AG09319 (cell line): ENCODE measurements around the gene CYP1A2.

ENCODE experiments used
- DNase-seq: peaks from one replicate; pipeline ENCODE4 v3.0.0-alpha.2; 2010; ENCODE audit warnings: low read depth; ENCODE audit errors: extremely low read depth
- TF ChIP-seq, protein P1 (sequence below): IDR thresholded peaks from 2 replicates; pipeline ENCODE4 v1.5.1; 2011; ENCODE audit warnings: low read depth, mild to moderate bottlenecking, inconsistent platforms, low read length, moderate library complexity

The CYP1A2 gene

DNA sequence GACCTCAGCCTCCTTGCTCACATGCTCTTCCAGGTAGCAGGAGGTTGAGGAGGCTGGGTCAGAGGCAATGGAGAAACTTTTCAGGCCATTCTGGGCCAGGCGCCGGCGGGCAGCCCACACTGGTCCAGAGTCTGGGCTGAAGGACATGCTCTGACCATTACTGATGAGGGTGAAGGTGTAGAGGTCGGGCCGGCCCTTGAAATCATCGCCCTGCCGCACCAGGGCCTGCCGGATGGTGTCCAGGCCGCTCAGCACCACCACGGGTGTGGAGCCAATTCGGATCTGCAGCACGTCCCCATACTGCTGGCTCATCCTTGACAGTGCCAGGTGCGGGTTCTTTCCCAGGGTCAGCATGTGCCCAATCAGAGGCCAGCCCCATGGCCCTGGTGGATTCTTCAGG is 26.1 kb upstream of the CYP1A2 start:
- TF ChIP-seq, protein P1, sequence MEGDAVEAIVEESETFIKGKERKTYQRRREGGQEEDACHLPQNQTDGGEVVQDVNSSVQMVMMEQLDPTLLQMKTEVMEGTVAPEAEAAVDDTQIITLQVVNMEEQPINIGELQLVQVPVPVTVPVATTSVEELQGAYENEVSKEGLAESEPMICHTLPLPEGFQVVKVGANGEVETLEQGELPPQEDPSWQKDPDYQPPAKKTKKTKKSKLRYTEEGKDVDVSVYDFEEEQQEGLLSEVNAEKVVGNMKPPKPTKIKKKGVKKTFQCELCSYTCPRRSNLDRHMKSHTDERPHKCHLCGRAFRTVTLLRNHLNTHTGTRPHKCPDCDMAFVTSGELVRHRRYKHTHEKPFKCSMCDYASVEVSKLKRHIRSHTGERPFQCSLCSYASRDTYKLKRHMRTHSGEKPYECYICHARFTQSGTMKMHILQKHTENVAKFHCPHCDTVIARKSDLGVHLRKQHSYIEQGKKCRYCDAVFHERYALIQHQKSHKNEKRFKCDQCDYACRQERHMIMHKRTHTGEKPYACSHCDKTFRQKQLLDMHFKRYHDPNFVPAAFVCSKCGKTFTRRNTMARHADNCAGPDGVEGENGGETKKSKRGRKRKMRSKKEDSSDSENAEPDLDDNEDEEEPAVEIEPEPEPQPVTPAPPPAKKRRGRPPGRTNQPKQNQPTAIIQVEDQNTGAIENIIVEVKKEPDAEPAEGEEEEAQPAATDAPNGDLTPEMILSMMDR: no peak
- DNase-seq: no peak

DNA sequence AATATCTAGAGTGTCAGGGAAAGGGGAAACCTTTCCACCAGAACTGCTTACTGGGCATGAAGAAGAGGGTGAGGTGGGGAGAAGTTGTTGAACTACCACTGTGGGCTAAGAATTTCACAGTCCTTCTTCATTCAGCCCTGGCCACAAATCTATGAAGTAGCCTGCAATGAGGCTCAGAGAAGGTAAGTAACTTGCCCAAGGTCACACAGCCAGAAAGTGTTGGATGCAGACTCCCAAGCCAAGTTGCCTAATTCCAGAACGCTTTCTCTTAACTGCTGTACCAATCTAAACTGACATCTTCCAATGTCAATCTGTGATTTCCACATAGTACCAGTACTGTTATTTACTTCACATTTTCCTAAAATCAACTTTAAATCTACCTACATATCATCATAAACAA is 25.5 kb upstream of the CYP1A2 start:
- DNase-seq: no peak
- TF ChIP-seq, protein P1: no peak

DNA sequence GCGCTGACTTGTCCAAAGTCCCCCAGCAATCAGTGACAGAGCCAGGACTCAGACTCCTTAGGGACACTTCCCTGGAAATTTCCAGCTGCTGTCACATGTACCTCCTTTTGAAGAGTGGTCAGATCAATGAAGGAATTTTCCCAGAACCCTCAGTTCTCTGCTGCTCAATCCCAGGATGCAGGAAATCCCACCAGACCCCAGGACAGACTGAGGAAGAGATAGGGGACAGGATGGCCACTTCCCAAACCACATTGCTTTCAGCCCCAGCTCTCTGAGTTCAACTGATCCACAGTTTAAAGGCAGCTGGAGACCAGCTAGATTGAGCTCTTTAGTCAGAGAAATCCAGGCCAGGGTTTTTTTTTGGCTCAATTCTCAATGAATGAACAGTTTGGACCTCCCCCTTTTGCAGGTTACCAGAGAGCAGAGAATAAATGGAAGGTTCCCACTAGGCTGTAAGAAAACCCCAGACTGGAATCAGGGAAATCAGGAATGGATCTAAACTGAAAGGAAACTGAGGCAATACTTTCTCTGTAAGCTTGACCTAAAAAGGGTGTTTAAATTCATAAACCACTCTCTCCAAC is 24.8 kb upstream of the CYP1A2 start:
- DNase-seq: peak; percentile 5
- TF ChIP-seq, protein P1: no peak

DNA sequence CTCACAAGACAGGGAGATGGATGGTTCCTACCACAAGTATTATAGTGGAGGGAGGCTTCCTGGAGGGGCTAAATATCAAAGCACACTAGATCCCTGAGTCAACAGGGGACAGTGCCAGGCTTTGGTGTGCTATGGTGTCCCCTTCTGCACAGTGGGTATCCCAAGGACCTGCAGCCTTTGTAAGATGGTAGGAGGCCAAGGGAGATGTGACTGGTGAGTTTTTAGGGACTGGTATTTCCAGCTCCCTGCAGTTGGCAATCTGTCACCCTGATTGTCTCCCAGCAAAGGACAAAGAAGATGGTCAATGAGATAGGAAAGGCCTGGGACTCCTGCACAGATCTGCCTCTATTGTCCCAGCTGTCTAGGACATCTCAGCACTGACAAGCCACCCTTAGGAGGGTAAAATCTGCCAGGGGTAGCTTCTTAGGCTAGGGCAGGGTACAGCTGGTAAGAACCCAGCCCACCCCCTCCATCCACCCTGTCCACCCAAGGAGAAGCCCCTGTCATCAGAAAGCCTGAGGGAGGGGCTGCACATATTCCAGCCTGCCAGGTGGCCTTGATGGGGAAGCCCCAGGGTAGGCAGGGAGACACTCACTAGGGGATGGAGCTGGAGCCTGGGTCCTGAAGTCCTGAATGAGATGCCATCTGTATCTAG is 23.9 kb upstream of the CYP1A2 start:
- no peak for DNase-seq
- TF ChIP-seq, protein P1: no peak

DNA sequence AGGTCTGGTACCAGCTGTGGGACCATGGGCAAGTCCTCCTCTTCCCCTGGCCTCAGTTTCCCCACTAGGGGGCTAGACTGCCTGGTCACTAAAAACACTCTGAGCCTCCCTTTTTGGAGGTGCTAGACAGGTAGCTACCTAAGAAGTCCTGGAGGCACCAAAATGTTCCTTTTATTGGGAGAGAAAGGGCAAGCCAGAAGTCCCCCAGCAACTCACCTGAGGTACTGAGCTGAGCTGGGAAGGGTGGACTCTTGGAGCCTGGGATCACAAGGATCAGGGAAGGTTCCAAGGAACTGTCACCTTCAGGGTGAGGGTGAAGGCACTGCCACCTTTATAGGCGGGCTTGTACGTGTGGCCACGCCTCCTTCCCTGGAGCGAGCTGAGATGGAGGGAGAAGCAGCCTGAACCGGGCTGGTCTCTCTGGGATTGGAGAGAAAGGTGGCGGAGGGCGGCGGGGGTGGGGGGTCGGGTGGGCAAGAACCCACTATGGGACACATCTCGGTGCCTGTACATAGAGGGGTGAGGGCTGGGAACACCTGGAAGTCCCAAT is 23.3 kb upstream of the CYP1A2 start, which contains the start of gene CYP1A1:
TSS of gene CYP1A1 (minus strand) at position 304 of the 550 bp plus-strand sequence. CDS start 2,431 bp downstream, outside the sequence.
- TF ChIP-seq, protein P1: no peak
- DNase-seq: no peak

DNA sequence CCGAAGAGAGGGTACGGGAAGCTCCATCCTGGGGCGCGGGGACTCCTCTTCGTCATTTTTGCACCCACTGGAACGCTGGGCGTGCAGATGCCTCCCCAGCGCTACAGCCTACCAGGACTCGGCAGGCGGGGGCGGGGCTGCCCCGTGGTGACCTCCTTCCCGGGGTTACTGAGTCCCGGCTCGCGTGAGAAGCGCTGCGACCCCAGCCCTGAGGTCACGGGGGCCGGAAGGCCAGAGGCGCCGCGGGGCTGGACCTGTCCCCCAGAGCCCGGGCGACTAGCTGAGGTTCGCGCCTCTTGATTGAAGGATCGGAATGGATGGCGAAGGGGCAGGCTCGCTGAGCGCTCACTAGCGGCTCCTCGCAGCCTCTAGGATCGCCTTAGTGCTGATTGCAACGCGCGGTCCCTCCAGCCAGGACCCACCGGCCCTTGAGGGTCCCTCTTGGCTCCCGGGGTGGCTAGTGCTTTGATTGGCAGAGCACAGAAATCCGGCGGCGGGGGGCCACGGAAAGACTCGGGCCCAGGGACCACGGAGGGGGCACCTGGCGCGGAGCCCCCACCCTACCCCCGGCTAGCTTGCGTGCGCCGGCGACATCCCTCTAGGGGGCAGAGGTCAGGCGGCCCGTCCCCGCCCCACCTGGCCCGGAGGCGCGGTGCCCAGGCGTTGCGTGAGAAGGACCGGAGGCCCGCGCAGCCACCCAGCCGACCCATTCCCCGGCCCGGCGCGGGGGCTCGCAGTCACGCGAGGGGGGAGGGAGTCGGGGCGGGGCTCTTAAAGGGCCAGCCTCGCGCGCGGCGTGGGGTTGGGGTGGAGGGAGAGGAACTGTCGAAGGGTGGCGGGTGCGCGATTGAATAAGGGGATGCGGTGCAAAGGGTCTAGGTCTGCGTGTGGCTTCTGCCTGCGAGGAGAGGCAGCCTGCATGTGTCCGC is 22.5 kb upstream of the CYP1A2 start:
- TF ChIP-seq, protein P1: no peak
- DNase-seq: peak; percentile 10

DNA sequence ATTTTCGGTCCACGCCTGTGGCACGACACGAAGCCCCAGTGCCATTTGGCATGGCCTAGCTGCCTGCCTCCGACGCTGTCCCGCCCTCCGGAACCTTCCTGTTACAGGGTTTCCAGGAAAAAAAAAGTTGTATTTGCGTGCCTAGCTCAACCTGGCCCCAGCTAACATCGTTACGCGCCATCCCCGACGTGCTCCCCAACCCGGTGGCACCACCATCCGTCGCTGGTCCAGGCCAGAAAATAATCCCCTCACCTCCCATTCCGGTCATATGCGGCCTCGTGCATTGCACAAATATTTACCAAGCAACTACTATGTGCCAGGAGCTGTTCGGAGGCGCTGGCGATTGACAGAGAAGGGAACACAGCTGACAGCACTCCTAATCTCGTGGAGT is 21.9 kb upstream of the CYP1A2 start:
- TF ChIP-seq, protein P1: no peak
- DNase-seq: no peak
